Fibroblast of peridontal ligament (primary cell): ENCODE results near the gene GPR85.
"Not testable (repeated sequence)": the region's sequence is repeated elsewhere in the genome, so short reads cannot be mapped to it uniquely, and the experiment has no call there.

Experiments used
- DNase-seq: peaks from one replicate; pipeline ENCODE4 v3.0.0-alpha.2; 2010; ENCODE audit errors: extremely low read depth

The GPR85 gene, protein sequence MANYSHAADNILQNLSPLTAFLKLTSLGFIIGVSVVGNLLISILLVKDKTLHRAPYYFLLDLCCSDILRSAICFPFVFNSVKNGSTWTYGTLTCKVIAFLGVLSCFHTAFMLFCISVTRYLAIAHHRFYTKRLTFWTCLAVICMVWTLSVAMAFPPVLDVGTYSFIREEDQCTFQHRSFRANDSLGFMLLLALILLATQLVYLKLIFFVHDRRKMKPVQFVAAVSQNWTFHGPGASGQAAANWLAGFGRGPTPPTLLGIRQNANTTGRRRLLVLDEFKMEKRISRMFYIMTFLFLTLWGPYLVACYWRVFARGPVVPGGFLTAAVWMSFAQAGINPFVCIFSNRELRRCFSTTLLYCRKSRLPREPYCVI

DNA sequence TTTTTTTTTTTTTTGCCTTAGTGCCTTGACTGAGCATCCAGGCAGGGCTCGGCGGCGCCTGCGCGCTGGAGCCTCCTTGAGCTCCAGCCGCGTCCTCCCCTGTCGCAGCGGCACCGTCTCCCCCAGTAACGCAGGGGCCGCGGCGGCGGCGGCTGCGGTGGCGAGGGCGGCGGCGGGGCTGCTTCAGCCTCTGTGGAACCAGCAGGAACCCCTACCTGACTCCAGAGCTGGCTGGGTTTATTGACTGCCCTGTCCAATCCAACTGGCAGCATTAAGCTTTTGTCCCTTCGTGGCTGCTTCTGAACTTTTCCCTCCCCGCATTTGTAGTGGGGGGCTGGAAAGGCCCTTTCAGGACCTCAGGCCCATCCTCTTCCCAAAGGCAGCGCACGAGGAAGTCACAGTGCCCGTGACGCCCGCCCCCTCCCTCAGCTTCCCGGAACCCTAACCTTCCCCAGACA is at the start of gene GPR85:
Gene GPR85 (minus strand): TSS at position 397 of the 458 bp plus-strand sequence. CDS start 2,106 bp downstream, outside the sequence.
- DNase-seq = peak; percentile 72

DNA sequence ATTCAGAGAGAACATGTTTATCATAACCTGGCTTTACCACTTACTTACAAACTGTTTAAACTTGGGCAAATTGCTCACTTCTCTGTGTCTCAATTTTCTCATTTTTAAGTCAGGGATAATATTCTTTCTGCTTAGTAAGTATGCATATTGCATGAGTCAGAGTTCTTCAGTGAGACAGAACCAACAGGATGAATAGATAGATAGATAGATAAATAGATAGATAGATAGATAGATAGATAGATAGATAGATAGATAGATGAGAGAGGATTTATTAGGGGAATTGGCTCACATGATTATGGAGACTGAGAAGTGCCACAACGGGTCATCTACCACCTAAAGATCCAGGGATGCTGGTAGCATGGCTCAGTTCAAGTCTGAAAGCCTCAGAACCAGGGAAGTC is 47.4 kb upstream of the GPR85 start:
- DNase-seq = no peak

DNA sequence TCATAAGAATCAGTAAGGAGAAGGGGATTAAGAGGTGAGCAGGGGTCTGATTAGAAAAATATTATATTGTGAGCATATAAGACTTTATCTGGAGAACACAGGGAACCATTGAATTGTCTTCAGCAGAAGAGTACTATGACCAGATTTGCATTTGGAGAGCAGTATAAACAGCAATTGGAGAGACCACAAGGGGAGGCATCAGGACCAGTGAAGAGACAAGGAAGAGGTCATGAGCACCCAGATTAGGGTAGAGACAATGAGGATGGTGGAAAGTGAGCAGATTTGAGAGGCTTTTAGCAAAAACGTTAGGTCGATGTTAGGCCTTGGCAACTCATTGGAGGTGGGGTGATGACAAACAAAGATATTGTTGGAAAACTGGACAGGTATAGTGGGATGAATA is 44.7 kb upstream of the GPR85 start:
- no peak for DNase-seq

DNA sequence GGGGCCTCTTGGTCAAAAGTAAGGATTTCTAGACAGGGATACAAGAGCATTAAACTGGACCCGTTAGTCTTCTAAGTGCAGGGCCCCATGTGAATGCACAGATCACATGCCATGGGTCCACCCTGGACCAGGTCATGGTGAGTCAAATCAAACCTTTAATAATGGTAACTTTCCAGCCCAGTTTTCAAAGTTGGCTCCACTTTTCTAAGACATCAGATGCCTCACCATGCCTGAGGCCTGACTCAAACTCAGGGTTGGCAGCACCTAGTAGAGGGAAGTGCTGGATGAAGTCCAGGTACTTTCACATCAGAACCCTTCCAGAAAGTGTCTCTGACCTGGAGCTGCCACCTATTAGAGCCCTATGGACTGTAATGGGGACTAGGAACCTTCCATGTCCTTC is 41.4 kb upstream of the GPR85 start:
- DNase-seq = peak; percentile 23

DNA sequence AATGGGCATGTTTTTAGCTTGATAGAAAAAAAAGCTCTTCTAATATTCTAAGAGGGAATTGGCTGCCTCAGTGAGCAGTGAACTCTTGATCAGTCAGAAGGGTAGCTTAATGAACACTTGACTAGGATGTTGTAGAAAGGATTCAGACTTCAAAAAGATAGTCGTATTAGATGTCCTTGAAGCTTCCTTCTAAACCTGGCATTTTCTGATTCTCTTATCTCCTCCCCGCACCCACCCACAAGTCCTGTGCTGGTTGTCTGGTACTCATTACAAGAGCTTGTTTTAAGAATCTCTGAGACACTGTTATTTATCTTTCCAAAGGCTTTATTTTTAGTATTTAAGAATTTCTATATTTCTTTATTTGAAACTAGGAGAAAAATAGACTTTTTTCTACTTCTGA is 39.1 kb upstream of the GPR85 start:
- no peak for DNase-seq

DNA sequence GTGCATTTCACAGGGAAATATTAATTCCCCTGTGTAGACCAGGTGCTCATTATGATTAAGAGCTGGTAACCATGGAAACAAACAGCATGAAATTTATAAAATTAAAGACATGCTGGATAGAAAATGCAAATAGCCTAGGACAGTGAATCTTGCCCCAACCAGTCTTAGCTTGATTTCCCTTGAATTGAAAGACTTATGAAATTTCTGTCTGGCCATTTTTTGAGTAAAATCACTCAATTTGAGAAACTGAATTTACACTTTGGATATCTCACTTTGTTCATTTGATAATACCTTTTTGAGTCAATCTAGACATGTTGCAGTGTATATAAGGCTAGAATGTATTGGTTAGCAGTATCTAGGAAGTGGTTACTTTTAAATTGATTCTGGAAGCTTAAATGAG is 36.1 kb upstream of the GPR85 start:
- DNase-seq = no peak

DNA sequence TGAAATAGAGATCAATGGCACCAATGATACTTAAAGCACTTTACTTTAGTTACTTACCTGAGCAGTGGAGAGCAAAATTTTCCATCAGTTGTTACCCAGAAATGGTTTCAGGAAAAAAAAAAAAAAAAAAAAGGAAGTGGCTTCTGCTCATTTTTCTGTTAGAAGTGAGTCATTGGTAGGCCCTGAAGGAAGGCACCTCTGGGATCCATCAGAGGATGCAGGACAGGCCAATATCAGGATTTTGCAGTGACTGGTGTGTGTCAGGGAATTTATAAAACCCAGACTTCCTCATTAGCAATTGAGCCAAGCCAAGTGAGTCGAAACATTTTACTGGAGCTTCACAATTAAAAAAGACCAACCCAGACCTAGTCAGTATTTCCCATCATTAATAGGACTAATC is 34.0 kb upstream of the GPR85 start:
- no peak for DNase-seq

DNA sequence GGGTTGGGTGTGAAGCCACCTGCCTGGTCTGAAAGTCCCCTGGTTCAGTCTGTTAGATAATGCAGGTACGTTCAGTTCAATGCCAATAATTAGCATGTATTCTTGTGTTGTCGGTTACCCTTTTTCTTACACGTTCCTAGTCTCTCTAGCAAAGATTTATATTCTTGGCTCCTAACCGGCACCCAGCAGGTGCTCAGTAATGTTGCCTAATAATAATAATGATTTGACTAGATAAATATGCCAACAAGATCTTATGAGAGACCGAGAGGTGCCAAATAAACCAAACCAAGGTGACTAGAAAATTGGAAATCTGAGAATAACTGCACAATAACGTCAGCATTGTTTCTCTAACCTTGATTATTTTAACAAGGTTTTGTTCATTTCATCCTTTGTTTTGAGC is 32.8 kb upstream of the GPR85 start:
- DNase-seq = no peak

DNA sequence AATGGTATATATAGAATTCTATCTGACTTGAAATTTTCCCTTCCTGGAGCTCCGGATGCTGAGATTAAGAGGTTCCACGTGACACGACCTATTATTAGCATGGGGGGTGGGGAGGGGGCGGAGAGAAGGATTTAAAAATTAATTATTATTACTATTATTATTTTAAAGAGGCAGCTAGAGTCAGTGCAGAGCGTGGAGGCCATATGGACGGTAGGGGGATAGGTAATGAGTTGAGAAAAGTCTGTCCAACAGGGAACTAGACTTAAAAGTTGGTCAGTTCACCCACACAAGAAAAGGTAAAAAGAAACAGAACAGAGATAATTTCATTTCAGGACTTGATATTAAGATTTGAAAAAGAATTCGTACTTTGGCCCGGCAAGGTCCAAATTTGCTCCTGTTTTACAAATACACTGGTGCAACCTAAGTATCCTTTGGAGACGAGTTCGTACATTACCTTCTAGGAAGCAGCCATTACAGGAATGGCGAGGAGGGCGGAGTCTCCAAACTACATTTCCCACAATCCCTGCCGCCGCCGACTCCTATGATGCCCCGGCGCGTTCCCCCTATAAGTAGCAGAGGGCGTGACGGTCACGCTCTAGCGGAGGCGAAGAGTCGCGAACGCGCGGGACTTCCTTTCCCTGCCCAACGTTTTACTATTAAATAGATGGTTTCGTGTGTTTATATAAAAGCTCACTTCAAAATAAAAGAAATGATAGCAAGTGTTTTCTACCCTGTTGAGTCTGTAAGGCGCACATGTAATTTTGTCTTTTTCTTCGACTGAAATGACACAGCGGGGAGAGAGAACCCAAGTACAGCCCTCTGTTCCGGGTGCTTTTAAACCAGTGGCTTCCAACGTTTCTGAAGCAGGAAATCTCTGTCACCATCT is 31.7 kb upstream of the GPR85 start, which contains the start of gene SMIM30:
Gene SMIM30 (minus strand): TSS at position 481 of the 886 bp plus-strand sequence. CDS start 976 bp downstream, outside the sequence.
- peak; percentile 86 for DNase-seq

DNA sequence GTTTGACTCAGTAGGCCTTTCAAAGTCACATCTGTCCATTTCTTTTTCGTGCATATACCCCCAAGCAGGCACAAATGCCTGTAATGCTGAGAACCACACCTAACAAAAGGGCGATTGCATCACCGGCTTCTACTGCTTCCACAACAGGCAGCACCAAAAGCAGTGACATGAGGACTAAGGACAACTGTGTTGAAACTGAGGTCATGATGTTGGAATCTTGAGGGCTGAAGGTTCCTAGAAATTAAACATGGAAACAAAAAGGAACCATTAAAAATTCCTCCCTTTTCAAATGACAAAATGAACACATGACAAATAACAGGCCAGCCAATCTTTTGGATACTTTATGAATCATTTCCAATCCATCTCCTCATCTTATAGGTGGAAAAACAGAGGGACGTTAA is 30.7 kb upstream of the GPR85 start:
- DNase-seq = not testable (repeated sequence)

DNA sequence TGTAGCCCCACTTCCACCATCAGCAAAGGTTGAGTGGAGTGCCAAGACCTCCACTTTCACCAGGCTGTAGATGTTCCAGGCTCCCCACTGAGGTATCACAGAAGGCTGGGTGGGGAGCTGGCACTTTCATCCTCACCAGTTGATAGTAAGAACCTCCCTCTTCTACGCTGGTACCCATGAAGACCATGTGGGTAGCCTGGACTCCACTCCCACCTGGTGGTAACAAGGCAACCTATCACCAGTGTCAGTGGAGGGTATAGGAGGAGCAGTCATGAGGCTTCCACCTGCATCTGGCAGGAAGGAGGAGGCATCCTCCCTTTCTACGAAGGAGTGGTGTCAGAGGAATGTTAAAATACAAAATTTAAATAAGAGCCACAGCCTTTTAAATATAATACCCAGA is 27.3 kb upstream of the GPR85 start:
- DNase-seq = peak; percentile 12

DNA sequence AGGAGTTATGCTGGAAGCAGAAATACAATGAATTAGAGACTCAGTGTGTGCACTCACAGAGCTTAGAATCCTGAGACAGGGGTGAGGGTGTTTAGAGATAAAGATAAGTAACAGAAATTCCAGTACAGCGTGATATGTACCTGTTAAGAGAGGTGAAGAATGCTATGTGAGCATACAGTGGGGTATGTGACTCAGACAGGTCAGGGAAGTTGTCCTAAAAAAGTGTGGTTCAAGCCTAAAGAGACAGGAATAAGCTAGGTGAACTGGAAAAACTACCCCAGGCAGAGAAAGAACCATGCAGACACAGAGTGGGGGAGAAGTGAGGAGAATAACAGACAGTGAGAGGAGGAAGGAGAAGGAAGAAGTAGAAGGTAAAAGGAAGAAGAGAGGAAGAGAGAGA is 23.1 kb upstream of the GPR85 start:
- DNase-seq = no peak

DNA sequence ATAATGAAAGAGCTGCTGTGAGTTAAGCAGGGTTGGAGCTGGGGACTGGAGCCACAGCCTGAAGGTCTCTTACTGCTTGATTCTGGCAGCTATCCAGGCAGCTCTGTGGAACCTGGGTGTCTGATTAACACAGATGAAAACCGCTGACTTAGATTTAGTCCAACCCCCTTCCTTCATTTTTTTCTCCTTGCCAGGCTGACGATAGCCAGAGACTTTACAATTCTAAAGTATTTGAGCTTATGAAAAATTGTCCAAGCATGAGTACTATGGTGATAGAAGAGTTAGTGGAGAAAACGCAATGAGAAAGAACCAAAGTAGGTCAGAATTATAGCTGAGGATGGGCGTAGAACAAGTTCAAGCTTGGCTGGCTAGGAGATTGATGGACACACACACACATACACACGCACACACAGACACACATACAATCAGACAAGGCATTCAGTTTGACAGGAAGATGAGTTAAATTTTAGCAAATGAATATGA is 13.5 kb upstream of the GPR85 start:
- DNase-seq = peak; percentile 66

DNA sequence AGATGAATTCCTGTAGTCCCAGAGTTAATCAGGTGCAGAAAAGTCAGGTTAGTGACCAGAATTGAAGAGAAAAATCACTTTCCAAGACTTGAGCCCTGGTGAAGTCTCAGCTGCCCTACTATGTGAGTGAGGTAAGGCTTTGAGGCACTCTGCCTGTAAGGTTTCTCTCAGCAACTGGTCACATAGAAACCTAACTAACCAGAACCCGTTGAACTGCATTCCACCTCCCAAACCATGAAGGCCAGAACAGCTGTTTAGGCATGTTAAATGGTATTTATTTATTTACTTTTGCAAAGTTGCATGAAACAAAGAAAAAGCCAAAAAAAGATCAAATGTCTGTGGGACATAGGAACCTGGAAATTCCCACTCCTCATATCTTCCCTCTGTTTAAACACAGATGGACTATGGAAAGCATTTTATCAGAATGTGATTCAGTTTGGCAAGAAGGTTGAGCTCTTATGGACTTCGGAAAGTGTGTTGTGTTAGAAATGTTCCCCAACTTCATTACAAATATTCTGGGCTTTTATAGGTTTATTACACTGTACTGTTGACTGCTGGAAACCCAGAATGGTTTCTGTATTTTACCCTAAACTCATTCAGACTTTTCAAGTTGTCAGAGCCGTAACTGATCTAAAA is 12.8 kb upstream of the GPR85 start:
- peak; percentile 37 for DNase-seq

DNA sequence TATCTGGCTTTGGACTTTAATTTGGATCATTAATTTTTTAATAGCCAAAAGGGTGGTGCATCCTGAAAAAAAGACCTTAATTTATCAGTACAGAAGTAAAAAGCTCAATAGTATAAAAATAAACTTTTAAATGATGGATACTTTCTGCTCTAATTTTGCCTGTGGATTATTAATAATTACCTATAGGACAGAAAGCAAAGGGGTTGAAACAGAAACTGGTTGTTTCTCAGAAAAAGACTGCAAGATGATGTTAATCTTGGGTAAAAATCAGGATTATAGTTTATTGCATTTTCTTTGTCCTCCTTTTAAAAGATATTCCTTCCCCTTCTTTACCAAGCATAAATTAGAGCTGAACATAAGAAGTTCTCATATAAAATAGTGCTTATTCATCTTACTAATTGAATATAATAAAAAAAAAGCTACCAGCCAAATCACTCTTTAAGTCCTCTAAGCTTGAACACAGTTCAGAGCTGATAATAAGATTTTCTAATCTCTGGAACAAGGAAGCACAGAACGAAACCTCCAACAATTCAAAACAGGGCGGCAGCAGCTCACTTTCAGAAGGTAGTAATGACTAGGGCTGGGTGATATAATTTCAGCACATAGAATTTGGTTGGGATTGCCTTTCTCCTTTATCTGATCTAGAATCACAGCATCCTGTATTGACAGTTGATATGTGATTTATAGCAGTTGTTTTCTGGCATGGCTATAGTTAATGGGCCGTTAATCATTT is 8.1 kb upstream of the GPR85 start:
- DNase-seq = no peak

DNA sequence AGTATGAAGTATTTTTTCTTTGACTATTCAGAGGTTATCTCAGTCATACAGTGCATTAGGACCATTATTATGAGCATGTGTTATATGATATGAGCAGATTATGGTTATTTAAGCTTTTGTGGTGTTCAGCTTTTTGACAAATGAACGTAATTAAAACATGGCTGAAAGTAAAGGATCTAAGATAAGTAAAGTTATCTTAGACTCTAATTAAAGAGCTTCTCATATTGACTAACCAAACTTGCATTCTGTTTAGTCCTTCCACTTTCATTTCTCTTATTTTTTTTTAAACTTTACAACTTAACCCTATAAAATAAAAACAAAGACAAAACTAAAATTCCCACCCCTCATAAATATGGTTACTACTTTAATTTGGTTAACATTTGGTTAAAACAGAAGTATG is 6.9 kb upstream of the GPR85 start:
- no peak for DNase-seq

DNA sequence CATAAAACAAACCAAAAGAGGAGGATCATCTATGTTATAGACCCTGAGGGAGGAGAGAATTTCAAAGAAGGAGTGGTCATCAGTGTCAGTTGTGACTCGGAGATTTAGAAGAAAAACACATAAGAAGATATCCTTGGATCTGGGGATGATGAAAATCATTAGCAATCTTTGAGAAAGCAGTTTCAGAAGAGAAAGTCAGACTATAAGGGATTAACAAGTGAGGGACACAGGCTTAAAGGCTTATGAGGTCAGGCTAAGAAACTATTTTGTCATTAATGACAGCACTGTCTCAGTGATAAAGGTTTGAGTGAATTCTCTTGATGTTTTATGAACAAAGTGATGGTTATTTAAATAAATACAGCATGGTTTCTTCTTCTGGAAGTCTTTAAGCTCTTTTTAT is 6.1 kb upstream of the GPR85 start:
- DNase-seq = peak; percentile 22

DNA sequence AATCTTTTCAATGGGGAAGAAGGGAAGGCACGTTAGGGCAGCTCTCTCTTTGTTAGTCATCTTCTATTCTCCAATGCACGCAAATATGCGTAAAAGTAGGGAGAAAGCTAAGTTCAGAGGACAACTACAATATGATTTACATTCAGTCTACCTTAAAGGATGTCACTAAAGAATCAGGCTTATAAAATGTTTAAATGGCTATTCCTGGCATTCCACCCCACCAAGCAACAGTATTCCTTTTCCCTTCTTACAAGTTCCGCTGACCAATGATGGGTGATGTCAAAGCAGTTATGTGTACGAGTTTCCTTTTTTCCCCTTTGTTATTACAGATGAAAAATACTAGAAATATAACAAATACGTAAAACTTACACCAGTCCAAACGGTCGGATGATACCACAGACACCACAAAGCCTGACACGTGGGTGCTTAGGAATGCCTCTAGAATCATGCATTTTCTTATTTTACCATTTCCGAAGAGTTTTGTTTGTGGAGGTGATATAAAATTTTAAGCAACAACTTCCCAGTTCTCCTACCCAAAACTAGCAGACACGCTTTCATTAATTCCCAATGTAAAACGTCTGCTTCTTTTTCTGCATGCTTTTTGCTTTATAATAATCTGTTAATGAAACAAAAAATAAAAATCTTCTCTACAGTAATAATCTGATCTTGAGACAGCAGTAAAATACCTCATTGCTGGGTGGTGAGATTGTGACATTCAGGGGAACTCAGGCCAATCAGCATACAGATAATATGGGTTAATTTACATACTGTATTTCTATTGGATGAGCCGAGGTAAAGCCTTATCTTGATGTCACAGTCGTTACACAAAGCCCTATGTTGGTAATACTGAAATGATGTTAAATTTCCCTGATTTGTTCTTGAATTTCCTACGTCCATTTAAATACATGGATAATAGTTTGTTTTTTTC is 708 bp upstream of the GPR85 start:
- DNase-seq = peak; percentile 97

DNA sequence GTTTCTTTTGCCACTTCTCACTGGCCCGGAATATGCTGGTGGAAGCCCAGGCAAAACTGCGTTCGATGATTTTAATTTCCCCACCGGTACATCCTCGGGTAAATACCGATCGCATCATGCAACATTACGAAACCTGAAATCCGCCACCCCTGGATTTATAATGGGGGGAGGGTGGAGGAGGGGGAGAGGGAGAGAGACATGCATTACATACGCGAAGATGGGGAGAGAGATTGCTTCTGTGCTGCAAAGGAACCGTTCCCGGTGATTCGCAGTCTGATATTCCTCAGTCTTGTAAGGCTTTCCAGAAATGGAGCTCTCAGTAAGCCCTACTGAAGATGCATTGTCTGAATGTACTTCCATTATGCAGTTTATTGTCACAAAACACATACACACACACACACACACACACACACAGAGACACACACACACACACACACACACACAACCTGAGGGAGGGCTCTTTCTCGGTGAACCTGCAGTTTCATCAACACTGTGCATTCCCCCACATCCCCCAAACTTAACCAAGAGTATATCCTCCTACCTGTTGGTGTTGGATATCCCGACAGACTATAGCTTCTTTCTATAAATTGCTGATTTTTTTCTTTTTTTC is 741 bp downstream of the GPR85 start:
- DNase-seq = peak; percentile 55
